Fibroblast of the conjunctiva (primary cell): ENCODE measurements around the gene MRPS10.
"Not testable (repeated sequence)": the region's sequence is repeated elsewhere in the genome, so short reads cannot be mapped to it uniquely, and the experiment has no call there.

ENCODE experiments used
- DNase-seq: peaks from one replicate; pipeline ENCODE4 v3.0.0-alpha.2; 2010; ENCODE audit warnings: low read depth

Gene MRPS10

GRCh38 chr6:42239333-42239732 lies 21.7 kb upstream of the MRPS10 start:
- DNase-seq, result no peak

DNA sequence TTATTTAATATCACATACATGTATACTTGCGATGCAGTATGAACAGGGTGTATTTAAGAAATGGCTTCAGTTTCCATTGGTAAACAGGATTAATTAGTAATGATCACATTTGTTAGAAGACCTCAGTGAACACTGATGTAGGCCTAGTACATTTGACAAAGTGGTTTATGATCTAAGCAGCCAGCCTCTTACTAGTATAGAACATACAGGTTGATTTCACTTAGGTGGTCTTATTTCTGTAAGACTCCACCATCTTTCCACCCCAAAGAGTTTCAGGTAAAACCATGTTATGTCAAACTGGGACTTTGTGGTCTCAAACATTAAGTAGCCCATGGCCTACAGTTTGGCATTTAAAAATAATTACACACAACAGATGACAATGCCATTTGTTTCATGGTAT lies 20.2 kb upstream of the MRPS10 start:
- DNase-seq, result no peak

GRCh38 chr6:42236682-42237473 lies 19.2 kb upstream of the MRPS10 start:
- no peak for DNase-seq

DNA sequence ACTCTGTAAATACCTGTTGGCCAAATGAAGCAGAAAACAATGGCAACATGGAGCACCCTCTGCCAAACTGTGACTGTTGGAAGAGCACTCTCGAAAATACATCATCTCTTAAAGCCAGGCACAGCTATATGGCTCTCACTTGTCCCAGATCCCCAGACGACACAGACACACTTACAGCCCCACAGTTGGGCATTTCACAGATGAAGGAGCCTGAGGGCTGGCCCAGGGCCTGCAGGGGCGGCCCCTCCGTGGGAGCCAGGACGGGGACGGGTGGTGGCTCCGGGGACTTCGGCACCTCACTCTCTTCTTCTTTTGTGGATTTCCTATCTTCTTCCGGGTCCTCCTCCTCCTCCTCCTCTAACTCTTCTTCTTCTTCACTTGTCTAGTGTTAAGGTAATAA lies 18.4 kb upstream of the MRPS10 start:
- DNase-seq, result no peak

GRCh38 chr6:42232035-42232434 lies 14.4 kb upstream of the MRPS10 start:
- no peak for DNase-seq

DNA sequence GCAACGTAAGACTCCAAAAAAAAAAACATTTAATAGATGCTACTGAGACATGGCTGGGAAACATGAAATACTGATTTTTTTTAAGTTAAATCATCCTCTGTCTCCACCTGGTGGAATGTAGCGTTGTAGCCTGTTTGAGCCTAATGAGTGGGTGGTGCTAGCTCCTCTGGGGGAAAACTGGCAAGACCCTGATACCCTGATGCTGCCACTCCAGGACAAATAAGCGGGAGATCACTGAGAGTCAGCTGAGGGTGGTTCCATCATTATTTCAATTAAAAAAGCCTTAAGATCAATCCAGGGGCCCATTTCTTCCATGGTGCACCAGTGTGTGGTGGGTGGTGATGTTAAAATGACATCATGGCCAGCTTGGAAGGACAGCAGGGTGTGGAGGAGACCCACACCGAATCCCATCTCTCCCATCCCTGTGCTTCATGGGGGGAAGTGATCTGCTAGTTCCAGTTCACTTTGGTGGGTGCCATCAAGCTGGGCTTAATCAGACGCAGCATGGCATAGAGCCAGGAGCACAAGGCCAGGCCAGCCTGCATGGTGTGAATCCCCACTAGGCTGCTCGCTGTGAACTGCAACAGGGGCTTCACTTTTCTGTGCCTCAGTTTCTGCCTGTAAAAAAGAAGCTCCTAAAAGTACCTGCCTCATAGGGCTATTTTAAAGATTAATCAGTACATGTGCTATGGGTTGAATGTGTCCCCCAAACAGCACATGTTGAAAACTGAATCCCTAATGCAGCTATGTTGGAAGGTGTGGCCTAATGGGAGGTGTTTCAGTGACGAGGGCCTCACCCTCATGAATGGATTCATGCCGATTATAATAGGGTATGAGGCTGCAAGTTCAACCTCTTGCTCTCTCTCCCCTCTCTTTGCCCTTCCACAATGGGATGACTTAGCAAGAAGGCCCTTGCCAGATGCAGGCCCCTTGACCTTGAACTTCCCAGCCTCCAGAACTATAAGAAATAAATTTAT lies 13.0 kb upstream of the MRPS10 start:
- no peak for DNase-seq

DNA sequence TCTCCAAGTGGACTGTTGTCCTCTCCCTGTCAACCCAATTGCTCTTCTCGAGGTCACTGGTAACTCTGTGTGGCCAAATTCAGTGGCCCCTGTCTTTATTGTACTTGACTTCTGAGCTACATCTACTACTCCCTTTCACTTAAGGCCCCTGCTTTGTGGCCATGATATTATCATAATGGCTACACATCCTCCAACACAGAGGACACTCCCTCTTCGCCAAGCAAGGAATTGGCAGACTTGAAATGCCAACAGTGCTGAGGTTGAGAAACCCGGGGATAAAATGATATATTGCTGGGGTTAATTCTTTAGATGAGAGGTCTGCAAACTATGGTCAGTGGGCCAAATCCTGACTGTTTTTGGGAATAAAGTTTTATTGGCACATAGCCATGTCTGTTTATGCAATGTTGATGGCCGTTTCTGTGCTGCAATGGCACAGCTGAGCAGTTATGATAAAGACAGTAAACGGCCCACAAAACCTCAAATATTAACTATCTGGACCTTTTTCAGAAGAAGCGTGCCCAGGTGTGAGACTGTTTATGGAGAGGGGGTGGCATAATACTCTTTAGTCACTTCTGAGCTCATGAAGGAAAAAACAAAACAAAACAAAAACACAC lies 12.0 kb upstream of the MRPS10 start:
- DNase-seq, result no peak

- no peak for DNase-seq
Measured at GRCh38 chr6:42228305-42228704, 10.6 kb upstream of the MRPS10 start.

GRCh38 chr6:42227173-42227850 lies 9.7 kb upstream of the MRPS10 start:
- no peak for DNase-seq

DNA sequence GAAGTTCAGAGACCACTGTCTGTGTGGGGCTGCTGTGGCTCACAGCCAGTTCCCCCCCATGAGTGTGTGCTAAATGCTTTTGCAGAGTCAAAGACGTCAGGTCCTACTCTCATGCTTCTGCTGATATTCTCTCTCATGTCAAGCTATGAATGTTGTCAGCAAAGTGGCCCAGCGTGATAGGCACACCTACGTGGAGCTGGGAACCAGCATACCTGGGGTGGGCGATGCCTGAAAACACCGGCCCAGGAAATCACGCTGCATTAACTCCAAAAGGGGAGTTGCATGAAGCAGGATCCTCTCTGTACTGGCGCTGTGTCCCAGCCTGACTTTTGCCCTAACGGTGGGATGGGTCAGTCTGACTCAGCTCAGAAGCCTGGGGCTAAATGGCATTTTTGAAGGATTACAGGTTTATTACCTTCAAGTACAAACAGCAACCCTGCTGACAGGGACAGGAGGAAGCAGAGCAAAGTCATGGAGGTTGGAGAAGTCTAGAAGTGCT lies 9.0 kb upstream of the MRPS10 start:
- DNase-seq, result no peak

- no peak for DNase-seq
Measured at GRCh38 chr6:42226161-42226611, 8.5 kb upstream of the MRPS10 start.

GRCh38 chr6:42225419-42225818 lies 7.8 kb upstream of the MRPS10 start:
- DNase-seq, result no peak

DNA sequence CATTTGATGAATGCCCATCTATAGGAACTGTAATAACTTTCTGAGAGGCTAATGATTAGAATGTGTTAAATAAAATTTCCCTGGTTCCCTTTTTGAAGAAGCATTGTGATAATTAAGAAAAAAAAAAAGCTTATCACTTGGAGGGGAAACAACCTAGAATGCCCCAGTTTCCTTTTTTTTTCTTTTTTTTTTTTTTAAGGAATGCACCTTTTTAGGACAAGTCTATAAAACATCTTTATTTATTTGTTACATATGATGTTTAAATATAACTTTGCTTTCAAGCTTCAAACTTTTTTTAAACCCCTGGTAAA lies 7.3 kb upstream of the MRPS10 start:
- no peak for DNase-seq

DNA sequence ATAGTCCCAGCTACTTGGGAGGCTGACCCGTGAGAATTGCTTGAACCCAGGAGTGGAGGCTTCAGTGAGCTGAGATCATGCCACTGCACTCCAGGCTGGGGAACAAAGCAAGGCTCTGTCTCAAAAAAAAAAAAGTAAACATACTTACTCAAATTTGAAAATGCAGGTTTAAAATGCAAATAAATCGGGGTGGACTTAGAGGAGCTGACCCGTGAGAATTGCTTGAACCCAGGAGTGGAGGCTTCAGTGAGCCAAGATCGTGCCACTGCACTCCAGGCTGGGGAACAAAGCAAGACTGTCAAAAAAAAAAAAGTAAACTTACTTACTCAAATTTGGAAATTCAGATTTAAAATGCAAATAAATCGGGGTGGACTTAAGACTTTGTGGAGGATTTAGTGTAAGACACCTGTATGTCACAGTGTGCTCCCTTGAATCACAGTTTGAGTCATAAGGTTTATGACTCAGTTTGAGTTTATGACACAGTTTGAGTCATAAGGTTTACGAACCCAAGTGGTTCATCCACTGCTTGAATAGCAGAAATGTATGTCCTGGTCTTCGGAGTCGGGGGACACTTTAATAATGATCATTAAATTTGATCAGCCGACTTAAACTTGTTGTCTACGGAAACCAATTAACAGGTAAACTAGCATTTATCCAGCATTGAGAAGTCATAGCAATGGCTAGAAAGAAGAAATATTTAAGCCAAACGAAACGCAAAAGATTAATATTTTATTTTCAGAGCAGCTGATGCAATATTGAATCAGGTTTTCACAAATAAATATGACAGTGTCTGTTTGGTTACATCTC lies 6.8 kb upstream of the MRPS10 start:
- peak; percentile 60 for DNase-seq

- DNase-seq, result no peak
Measured at GRCh38 chr6:42222448-42222847, 4.8 kb upstream of the MRPS10 start.

GRCh38 chr6:42221546-42221945 lies 3.9 kb upstream of the MRPS10 start:
- no peak for DNase-seq

DNA sequence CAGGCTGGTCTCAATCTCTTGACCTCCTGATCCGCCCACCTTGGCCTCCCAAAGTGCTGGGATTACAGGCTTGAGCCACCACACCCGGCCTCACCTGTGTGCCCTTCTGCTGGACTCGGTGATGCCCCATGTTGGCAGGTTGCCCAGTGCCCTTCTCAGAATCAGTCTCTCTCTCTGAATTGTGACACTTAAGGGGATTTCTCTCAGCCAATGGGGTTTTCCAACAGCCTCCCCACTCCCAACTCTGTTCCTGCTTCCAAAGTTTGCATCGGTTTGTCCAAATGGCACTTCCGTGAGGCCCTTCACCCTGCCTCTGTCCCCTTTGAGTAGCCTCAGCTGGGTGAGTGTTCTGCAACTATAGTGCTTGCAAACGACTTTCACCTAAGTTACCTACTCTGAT lies 3.1 kb upstream of the MRPS10 start:
- DNase-seq, result no peak

DNA sequence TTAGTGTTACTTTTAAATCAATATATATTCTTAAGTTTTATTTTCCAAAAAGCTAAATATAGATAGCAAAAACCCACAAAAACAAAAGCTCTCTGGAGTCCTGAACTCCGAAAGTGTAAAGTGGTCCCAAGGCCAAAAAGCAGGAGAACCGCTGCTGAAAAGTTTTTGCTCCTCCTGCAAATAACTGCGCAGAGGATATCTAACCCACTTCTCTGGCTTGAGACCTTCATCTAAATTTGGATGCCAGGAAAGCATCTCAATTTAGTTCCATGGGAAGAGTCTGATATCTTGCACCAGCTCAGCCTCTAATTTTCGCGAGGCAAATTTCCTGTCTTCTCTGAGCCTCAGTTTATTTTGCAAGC lies 523 bp downstream of the MRPS10 start:
- DNase-seq, result no peak

DNA sequence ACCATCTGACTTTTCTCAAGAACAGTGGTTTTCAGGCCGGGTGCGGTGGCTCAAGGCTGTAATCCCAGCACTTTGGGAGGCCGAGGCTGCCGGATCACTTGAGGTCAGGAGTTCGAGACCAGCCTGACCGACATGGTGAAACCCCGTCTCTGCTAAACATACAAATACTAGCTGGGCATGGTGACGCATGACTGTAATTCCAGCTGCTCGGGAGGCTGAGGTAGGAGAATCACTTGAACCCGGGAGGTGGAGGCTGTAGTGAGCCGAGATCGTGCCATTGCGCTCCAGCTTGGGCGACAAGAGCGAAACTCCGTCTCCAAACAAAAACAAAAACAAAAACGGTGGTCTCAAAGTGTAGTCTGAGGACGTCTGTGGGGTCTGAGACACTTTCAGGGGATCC lies 1.2 kb downstream of the MRPS10 start:
- DNase-seq, result not testable (repeated sequence)

- no peak for DNase-seq
Measured at GRCh38 chr6:42212442-42212841, 5.2 kb downstream of the MRPS10 start.

GRCh38 chr6:42211726-42212125 lies 5.9 kb downstream of the MRPS10 start:
- no peak for DNase-seq
